Spleen (tissue), 11 donors: Measurements from ENCODE around the gene CCL17. TPM values are rescaled to one million over a fixed set of nuclear protein-coding genes. Genes with fewer than 3 reads are reported as not detected.

Source experiments
- DNase-seq: peaks from one replicate; pipeline ENCODE4 v3.0.0-alpha.2; 2020
- H3K27ac ChIP-seq, 8 donors: fragments of 200-600 bp; sonication (generic) in 7 of 8; 1 replicate in 4 of 8; 2 replicates in 4 of 8; pipeline versions ENCODE4 v1.5.0 to v1.8.0; 2016 to 2021; ENCODE audit warnings: inconsistent platforms in 4 of 8, mild to moderate bottlenecking in 4 of 8, moderate library complexity in 1 of 8
- H3K27me3 ChIP-seq, 7 donors: fragments of 200-600 bp; sonication (generic) in 6 of 7; replicated peaks in 1 of 7; 1 replicate in 4 of 7; 2 replicates in 3 of 7; pipeline versions ENCODE4 v1.5.0 to v1.8.0; 2016 to 2021; ENCODE audit warnings: inconsistent platforms in 3 of 7, mild to moderate bottlenecking in 1 of 7
- H3K36me3 ChIP-seq, 6 donors: fragments of 200-600 bp; sonication (generic) in 5 of 6; 1 replicate in 4 of 6; 2 replicates in 2 of 6; pipeline versions ENCODE4 v1.5.0 to v1.8.0; 2016 to 2021; ENCODE audit warnings: inconsistent platforms in 2 of 6
- H3K4me1 ChIP-seq, 6 donors: fragments of 200-600 bp; sonication (generic) in 5 of 6; 1 replicate in 3 of 6; 2 replicates in 3 of 6; pipeline versions ENCODE4 v1.5.0 to v1.8.0; 2016 to 2021; ENCODE audit warnings: inconsistent platforms in 3 of 6
- H3K4me3 ChIP-seq, 8 donors: fragments of 200-600 bp; sonication (generic) in 7 of 8; 1 replicate in 4 of 8; 2 replicates in 4 of 8; pipeline versions ENCODE4 v1.5.0 to v1.8.0; 2016 to 2021; ENCODE audit warnings: inconsistent platforms in 4 of 8, mild to moderate bottlenecking in 4 of 8, moderate library complexity in 2 of 8
- H3K9me3 ChIP-seq, 8 donors: fragments of 200-600 bp; sonication (generic) in 7 of 8; 1 replicate in 4 of 8; 2 replicates in 4 of 8; pipeline versions ENCODE4 v1.5.0 to v1.8.0; 2016 to 2021; ENCODE audit warnings: inconsistent platforms in 4 of 8
- CTCF ChIP-seq, 11 experiments: fragments of 200-600 bp in 7 of 11; fragments of 450-650 bp in 4 of 11; sonication (generic) in 4 of 11; IDR thresholded peaks in 8 of 11; conservative IDR thresholded peaks in 3 of 11; 1 replicate in 7 of 11; 2 replicates in 4 of 11; pipeline versions ENCODE4 v1.4.0 to v1.8.0; 2016 to 2021; ENCODE audit warnings: antibody characterized with exemption in 11 of 11, inconsistent platforms in 4 of 11, mild to moderate bottlenecking in 1 of 11
- POLR2A ChIP-seq, 3 donors: fragments of 450-650 bp; IDR thresholded peaks; one replicate each; pipeline ENCODE4 v1.5.1; 2017; ENCODE audit warnings: antibody characterized with exemption in 3 of 3, mild to moderate bottlenecking in 1 of 3
- POLR2AphosphoS5 ChIP-seq, 3 donors: sonication (generic); formaldehyde crosslinking; IDR thresholded peaks; one replicate each; pipeline ENCODE4 v1.5.1; 2017; ENCODE audit warnings: antibody characterized with exemption in 3 of 3
- WGBS, 5 donors: extraction: QIAGEN DNeasy Blood & Tissue Kit in 3 of 5; methylation state at CpG; one replicate each; pipeline versions ENCODE4 v1.1.5 to v1.1.7; 2013 to 2018; 5-methylcytosine and 5-hydroxymethylcytosine counted together
- intact Hi-C: fragments of 100-400 bp; cut with DNase I; formaldehyde crosslinking; loops from one replicate; pipeline ENCODE4 v1.15.0; 2023; ENCODE audit warnings: low total_unique reads
- polyA plus RNA-seq, 3 donors: library from polyadenylated mRNA; stranded (reverse); fragments of 200-250 nt; gene quantifications; one replicate each; pipeline ENCODE4 v1.2.1, GENCODE V29; 2013
- total RNA-seq, 7 donors: library from RNA; depleted of rRNA in 3 of 7; stranded (reverse); fragments of >200 nt in 3 of 7; fragmentation: NEBNext Ultra II Directional in 4 of 7; extraction: Animal tissue kit (Norgen Biotek cat#: 25700) in 4 of 7; gene quantifications; one replicate each; pipeline versions ENCODE4 v1.1.0 to v1.2.1, GENCODE V29; 2016 to 2021
- donor health status: healthy with polysubstance abuse.
- donor health status: DM: no; HTN: no; CAD: no; lungs with moderate emphysema.
- donor health status: DM: no; HTN: no; CAD: no.
- donor health status: Bipolar disorder and iron deficiency.
- donor health status: healthy.
- donor health status: DM: no; HTN: no; CAD: no.
- donor health status: DM: yes; HTN: yes; CAD: no.

The CCL17 gene
- total and polyA plus RNA-seq, 10 donors: 0.29 to 4.0 (median 2.0) TPM; not detected in 4

- H3K27ac ChIP-seq: peak within 1 kb of the TSS; percentile 80 to 94 (median 90)
- H3K27me3 ChIP-seq: no peaks in the 10 kb centered on the region
- no peaks in the 10 kb centered on the region for H3K9me3 ChIP-seq
- TF ChIP-seq POLR2AphosphoS5 (IDR thresholded peaks at IDR 0.05) (peak; percentile 99 to 100 (median 99)), CTCF (IDR thresholded peaks at IDR 0.05 in 8 of 11, conservative IDR thresholded peaks at IDR 0.05 in 3 of 11) (peak; percentile 95 to 99 (median 98)), POLR2A (IDR thresholded peaks at IDR 0.05) (peak; percentile 60 to 91 (median 85))
- whole genome bisulfite sequencing, 5 donors: 2 to 4% (median 3%) methylated on average over 39 to 47 of the region's 47 CpGs
- peak; percentile 98 for DNase-seq
- H3K4me1 ChIP-seq: peaks cover 12 to 47% (median 28%) of the 10 kb centered on the region in 6 donors
- intact Hi-C loops: loop anchor here (10.0 kb wide), 1 partner anchor 52 kb away; no protein-coding TSS in a partner anchor
- peak within 1 kb of the TSS; percentile 86 to 97 (median 90) for H3K4me3 ChIP-seq
- H3K36me3 ChIP-seq: peaks cover 0 to 78% (median 53%) of the 10 kb centered on the region in 6 donors
Measured at GRCh38 chr16:57462209-57462977, 57.8 kb downstream of the CCL17 start, which contains the start of gene POLR2C. Gene POLR2C (plus strand): TSS chr16:57462679. CDS start chr16:57462725, 46 bp downstream.

GRCh38 chr16:57462978-57463362, 58.4 kb downstream of the CCL17 start:
- DNase-seq: no peak
- TF ChIP-seq POLR2A (IDR thresholded peaks at IDR 0.05): no peak
- no peak for TF ChIP-seq POLR2AphosphoS5 (IDR thresholded peaks at IDR 0.05)
- no peak for TF ChIP-seq CTCF (IDR thresholded peaks at IDR 0.05 in 8 of 11, conservative IDR thresholded peaks at IDR 0.05 in 3 of 11)
- intact Hi-C loops: loop anchor here (10.0 kb wide), 1 partner anchor 52 kb away; no protein-coding TSS in a partner anchor
- Histone ChIP-seq H3K27ac (peak overlapping the region; percentile 80 to 94 (median 90)), H3K9me3 (no peaks in the 10 kb centered on the region), H3K4me1 (peaks cover 12 to 47% (median 28%) of the 10 kb centered on the region in 6 donors), H3K27me3 (no peaks in the 10 kb centered on the region), H3K36me3 (peaks cover 0 to 78% (median 53%) of the 10 kb centered on the region in 6 donors), H3K4me3 (peak overlapping the region; percentile 86 to 97 (median 90))
- WGBS, 5 donors: 0 to 3% (median 2%) methylated on average over 14 to 16 of the region's 16 CpGs

GRCh38 chr16:57464523-57464922, 60.0 kb downstream of the CCL17 start:
- Histone ChIP-seq H3K9me3 (no peaks in the 10 kb centered on the region), H3K36me3 (peaks cover 0 to 78% (median 58%) of the 10 kb centered on the region in 6 donors), H3K27me3 (no peaks in the 10 kb centered on the region), H3K4me1 (peaks cover 12 to 51% (median 28%) of the 10 kb centered on the region in 6 donors), H3K27ac (no peak overlapping the region), H3K4me3 (no peak overlapping the region)
- intact Hi-C loops: loop anchor here (10.0 kb wide), 1 partner anchor 50 kb away; no protein-coding TSS in a partner anchor
- DNase-seq: no peak
- WGBS, 5 donors: 87 to 100% (median 96%) methylated on average over 2 of the region's 2 CpGs
- TF ChIP-seq CTCF (IDR thresholded peaks at IDR 0.05 in 8 of 11, conservative IDR thresholded peaks at IDR 0.05 in 3 of 11): no peak
- no peak for TF ChIP-seq POLR2AphosphoS5 (IDR thresholded peaks at IDR 0.05)
- TF ChIP-seq POLR2A (IDR thresholded peaks at IDR 0.05): no peak

Other genes starting within 250 kb of the CCL17 start
- gene PSME3IP1, start 218.7 kb upstream of the CCL17 start, total RNA-seq: 100 to 1,000 TPM in 3 of 7 donors, 10 to 100 TPM in 4; 75.8 to 128 (median 99.8) TPM
- 10 to 100 TPM; 64.6 to 92.3 (median 66.7) TPM for gene PSME3IP1, start 218.7 kb upstream of the CCL17 start, polyA plus RNA-seq
- 10 to 100 TPM; 28.4 to 38.8 (median 31.1) TPM for gene RSPRY1, start 218.4 kb upstream of the CCL17 start, total RNA-seq
- gene RSPRY1, start 218.4 kb upstream of the CCL17 start, polyA plus RNA-seq: 1 to 10 TPM; 7.3 to 9.1 (median 8.3) TPM
- gene ARL2BP, start 159.5 kb upstream of the CCL17 start, total RNA-seq: 10 to 100 TPM; 38.0 to 84.6 (median 62.4) TPM
- 10 to 100 TPM; 30.1 to 65.1 (median 35.7) TPM for gene ARL2BP, start 159.5 kb upstream of the CCL17 start, polyA plus RNA-seq
- gene PLLP, start 120.1 kb upstream of the CCL17 start, total RNA-seq: 10 to 100 TPM in 6 of 7 donors, 1 to 10 TPM in 1; 9.6 to 53.1 (median 29.1) TPM
- gene PLLP, start 120.1 kb upstream of the CCL17 start, polyA plus RNA-seq: 10 to 100 TPM in 1 of 3 donors, 1 to 10 TPM in 2; 4.7 to 19.1 (median 7.0) TPM
- 1 to 10 TPM in 5 of 7 donors, under 1 TPM in 2; 0.51 to 6.9 (median 1.9) TPM for gene CCL22, start 46.0 kb upstream of the CCL17 start, total RNA-seq
- gene CCL22, start 46.0 kb upstream of the CCL17 start, polyA plus RNA-seq: 1 to 10 TPM; 1.0 to 1.9 (median 1.6) TPM
- 1 to 10 TPM in 5 of 7 donors, under 1 TPM in 2; 0.67 to 7.3 (median 1.6) TPM for gene CX3CL1, start 32.3 kb upstream of the CCL17 start, total RNA-seq
- 1 to 10 TPM in 2 of 3 donors, under 1 TPM in 1; 0.39 to 2.4 (median 1.5) TPM for gene CX3CL1, start 32.3 kb upstream of the CCL17 start, polyA plus RNA-seq
- gene CIAPIN1, start 42.6 kb downstream of the CCL17 start, total RNA-seq: 10 to 100 TPM; 21.4 to 39.8 (median 31.3) TPM
- 10 to 100 TPM; 19.6 to 28.4 (median 22.1) TPM for gene CIAPIN1, start 42.6 kb downstream of the CCL17 start, polyA plus RNA-seq
- gene COQ9, start 42.7 kb downstream of the CCL17 start, total RNA-seq: 10 to 100 TPM; 25.8 to 39.9 (median 29.6) TPM
- gene COQ9, start 42.7 kb downstream of the CCL17 start, polyA plus RNA-seq: 10 to 100 TPM; 32.2 to 34.9 (median 34.4) TPM
- 10 to 100 TPM; 42.3 to 75.6 (median 52.7) TPM for gene POLR2C, start 57.9 kb downstream of the CCL17 start, total RNA-seq
- 10 to 100 TPM; 23.2 to 42.7 (median 35.0) TPM for gene POLR2C, start 57.9 kb downstream of the CCL17 start, polyA plus RNA-seq
- 10 to 100 TPM in 6 of 7 donors, 1 to 10 TPM in 1; 7.3 to 19.8 (median 16.1) TPM for gene DOK4, start 81.7 kb downstream of the CCL17 start, total RNA-seq
- gene DOK4, start 81.7 kb downstream of the CCL17 start, polyA plus RNA-seq: 10 to 100 TPM in 1 of 3 donors, 1 to 10 TPM in 2; 4.1 to 10.0 (median 5.5) TPM
- 10 to 100 TPM in 2 of 7 donors, 1 to 10 TPM in 5; 7.0 to 14.8 (median 7.9) TPM for gene CCDC102A, start 131.8 kb downstream of the CCL17 start, total RNA-seq
- 1 to 10 TPM; 4.6 to 7.7 (median 4.8) TPM for gene CCDC102A, start 131.8 kb downstream of the CCL17 start, polyA plus RNA-seq
- gene ADGRG5, start 137.9 kb downstream of the CCL17 start, total RNA-seq: 10 to 100 TPM in 6 of 7 donors, 1 to 10 TPM in 1; 7.3 to 23.8 (median 13.6) TPM
- 1 to 10 TPM; 5.2 to 9.7 (median 9.3) TPM for gene ADGRG5, start 137.9 kb downstream of the CCL17 start, polyA plus RNA-seq
- gene ADGRG1, start 223.9 kb downstream of the CCL17 start, total RNA-seq: 10 to 100 TPM in 4 of 7 donors, 1 to 10 TPM in 3; 6.9 to 23.7 (median 10.5) TPM
- gene ADGRG1, start 223.9 kb downstream of the CCL17 start, polyA plus RNA-seq: 1 to 10 TPM; 1.0 to 2.7 (median 1.2) TPM